T-helper 2 cell treated with Interferon-gamma antibody and Interleukin-4, amounts not matched to agents 5 μg/mL and 100 μg/mL, for 36 hours (primary cell): ENCODE results near the gene C17orf78.

Experiments used
- DNase-seq: peaks from one replicate; pipeline ENCODE4 v3.0.0; 2021; ENCODE audit warnings: low spot score
- H3K27ac Mint-ChIP-seq: one replicate; pipeline ENCODE4 v1.8.0; 2021; ENCODE audit warnings: mild to moderate bottlenecking, mixed read lengths
- H3K27me3 Mint-ChIP-seq: one replicate; pipeline ENCODE4 v1.8.0; 2021; ENCODE audit warnings: low read depth, mixed read lengths
- H3K36me3 Mint-ChIP-seq: one replicate; pipeline ENCODE4 v1.8.0; 2021; ENCODE audit warnings: low read depth, mixed read lengths
- H3K4me1 Mint-ChIP-seq: one replicate; pipeline ENCODE4 v1.8.0; 2021; ENCODE audit warnings: low read depth, mixed read lengths
- H3K4me3 Mint-ChIP-seq: one replicate; pipeline ENCODE4 v1.8.0; 2022; ENCODE audit warnings: mild to moderate bottlenecking, moderate library complexity, mixed read lengths
- H3K9me3 Mint-ChIP-seq: one replicate; pipeline ENCODE4 v1.8.0; 2021; ENCODE audit warnings: mixed read lengths

The C17orf78 gene

GRCh38 chr17:37361543-37361942 is 14.2 kb upstream of the C17orf78 start:
- Mint-ChIP-seq H3K27ac (no peak overlapping the region), H3K9me3 (no peaks in the 10 kb centered on the region), H3K27me3 (no peaks in the 10 kb centered on the region), H3K4me3 (no peak overlapping the region), H3K4me1 (peaks cover 21% of the 10 kb centered on the region), H3K36me3 (no peaks in the 10 kb centered on the region)
- no peak for DNase-seq

- Mint-ChIP-seq H3K4me3 (no peak overlapping the region), H3K4me1 (no peaks in the 10 kb centered on the region)
These were observed 10.2 kb upstream of the C17orf78 start for GRCh38 chr17:37365589-37365988.

GRCh38 chr17:37368577-37368976 is 7.2 kb upstream of the C17orf78 start:
- H3K9me3 Mint-ChIP-seq, result no peaks in the 10 kb centered on the region
- peaks cover 4% of the 10 kb centered on the region for H3K4me1 Mint-ChIP-seq
- H3K27ac Mint-ChIP-seq, result no peak overlapping the region
- no peak for DNase-seq
- no peaks in the 10 kb centered on the region for H3K36me3 Mint-ChIP-seq
- H3K4me3 Mint-ChIP-seq, result no peak overlapping the region
- no peaks in the 10 kb centered on the region for H3K27me3 Mint-ChIP-seq

More at GRCh38 chr17:37365589-37365988, 10.2 kb upstream of the C17orf78 start:
- DNase-seq, result no peak
- Mint-ChIP-seq H3K27ac (no peak overlapping the region), H3K36me3 (no peaks in the 10 kb centered on the region), H3K9me3 (no peaks in the 10 kb centered on the region), H3K27me3 (no peaks in the 10 kb centered on the region)

- peak; percentile 66 for DNase-seq
These were observed 2.1 kb upstream of the C17orf78 start for GRCh38 chr17:37373530-37374159.

GRCh38 chr17:37382056-37382455 is 6.3 kb downstream of the C17orf78 start:
- Mint-ChIP-seq H3K4me3 (no peak overlapping the region), H3K27ac (no peak overlapping the region), H3K36me3 (no peaks in the 10 kb centered on the region), H3K9me3 (no peaks in the 10 kb centered on the region), H3K4me1 (no peaks in the 10 kb centered on the region), H3K27me3 (no peaks in the 10 kb centered on the region)
- DNase-seq, result no peak

More at GRCh38 chr17:37373530-37374159, 2.1 kb upstream of the C17orf78 start:
- Mint-ChIP-seq H3K27me3 (no peaks in the 10 kb centered on the region), H3K27ac (no peak overlapping the region), H3K36me3 (no peaks in the 10 kb centered on the region), H3K4me3 (no peak overlapping the region), H3K9me3 (no peaks in the 10 kb centered on the region), H3K4me1 (peaks cover 5% of the 10 kb centered on the region)

GRCh38 chr17:37384560-37385149 is 8.9 kb downstream of the C17orf78 start:
- Mint-ChIP-seq H3K36me3 (no peaks in the 10 kb centered on the region), H3K9me3 (no peaks in the 10 kb centered on the region), H3K4me1 (no peaks in the 10 kb centered on the region), H3K4me3 (no peak overlapping the region), H3K27ac (no peak overlapping the region), H3K27me3 (no peaks in the 10 kb centered on the region)
- no peak for DNase-seq

- no peak overlapping the region for H3K4me3 Mint-ChIP-seq
- H3K27ac Mint-ChIP-seq, result no peak overlapping the region
- H3K9me3 Mint-ChIP-seq, result no peaks in the 10 kb centered on the region
- H3K36me3 Mint-ChIP-seq, result no peaks in the 10 kb centered on the region
- no peaks in the 10 kb centered on the region for H3K27me3 Mint-ChIP-seq
- no peak for DNase-seq
- H3K4me1 Mint-ChIP-seq, result no peaks in the 10 kb centered on the region
These were observed 9.7 kb downstream of the C17orf78 start for GRCh38 chr17:37385474-37385990.

GRCh38 chr17:37386462-37386861 is 10.7 kb downstream of the C17orf78 start:
- Mint-ChIP-seq H3K36me3 (no peaks in the 10 kb centered on the region), H3K4me1 (peaks cover 3% of the 10 kb centered on the region), H3K27me3 (no peaks in the 10 kb centered on the region), H3K9me3 (no peaks in the 10 kb centered on the region), H3K4me3 (no peak overlapping the region), H3K27ac (no peak overlapping the region)
- DNase-seq, result no peak

- H3K36me3 Mint-ChIP-seq, result no peaks in the 10 kb centered on the region
- no peaks in the 10 kb centered on the region for H3K27me3 Mint-ChIP-seq
- DNase-seq, result no peak
These were observed 12.5 kb downstream of the C17orf78 start for GRCh38 chr17:37388266-37388665.

GRCh38 chr17:37389160-37389559 is 13.4 kb downstream of the C17orf78 start:
- no peaks in the 10 kb centered on the region for H3K36me3 Mint-ChIP-seq
- no peak for DNase-seq
- no peaks in the 10 kb centered on the region for H3K9me3 Mint-ChIP-seq
- H3K27ac Mint-ChIP-seq, result no peak overlapping the region
- H3K4me1 Mint-ChIP-seq, result peaks cover 19% of the 10 kb centered on the region
- H3K4me3 Mint-ChIP-seq, result no peak overlapping the region
- no peaks in the 10 kb centered on the region for H3K27me3 Mint-ChIP-seq

More at GRCh38 chr17:37388266-37388665, 12.5 kb downstream of the C17orf78 start:
- no peak overlapping the region for H3K27ac Mint-ChIP-seq
- peaks cover 15% of the 10 kb centered on the region for H3K4me1 Mint-ChIP-seq
- H3K4me3 Mint-ChIP-seq, result no peak overlapping the region
- H3K9me3 Mint-ChIP-seq, result no peaks in the 10 kb centered on the region

GRCh38 chr17:37391146-37391545 is 15.4 kb downstream of the C17orf78 start:
- DNase-seq, result no peak
- Mint-ChIP-seq H3K27me3 (no peaks in the 10 kb centered on the region), H3K27ac (no peak overlapping the region), H3K4me3 (no peak overlapping the region), H3K36me3 (no peaks in the 10 kb centered on the region), H3K9me3 (no peaks in the 10 kb centered on the region), H3K4me1 (peaks cover 19% of the 10 kb centered on the region)

GRCh38 chr17:37392024-37392590 is 16.3 kb downstream of the C17orf78 start:
- H3K27ac Mint-ChIP-seq, result no peak overlapping the region
- H3K36me3 Mint-ChIP-seq, result no peaks in the 10 kb centered on the region
- peaks cover 22% of the 10 kb centered on the region for H3K4me1 Mint-ChIP-seq
- H3K27me3 Mint-ChIP-seq, result no peaks in the 10 kb centered on the region
- no peaks in the 10 kb centered on the region for H3K9me3 Mint-ChIP-seq
- peak overlapping the region; percentile 5 for H3K4me3 Mint-ChIP-seq
- DNase-seq, result no peak

GRCh38 chr17:37393352-37393751 is 17.6 kb downstream of the C17orf78 start:
- Mint-ChIP-seq H3K4me3 (no peak overlapping the region), H3K9me3 (no peaks in the 10 kb centered on the region), H3K36me3 (no peaks in the 10 kb centered on the region), H3K27ac (no peak overlapping the region), H3K4me1 (peaks cover 24% of the 10 kb centered on the region), H3K27me3 (no peaks in the 10 kb centered on the region)
- no peak for DNase-seq

- no peak overlapping the region for H3K4me3 Mint-ChIP-seq
- H3K4me1 Mint-ChIP-seq, result peaks cover 20% of the 10 kb centered on the region
- no peak for DNase-seq
- H3K27ac Mint-ChIP-seq, result no peak overlapping the region
- H3K9me3 Mint-ChIP-seq, result no peaks in the 10 kb centered on the region
- H3K27me3 Mint-ChIP-seq, result no peaks in the 10 kb centered on the region
- peaks cover 17% of the 10 kb centered on the region for H3K36me3 Mint-ChIP-seq
These were observed 23.5 kb downstream of the C17orf78 start for GRCh38 chr17:37399265-37399803.
